Endothelial cell of umbilical vein (primary cell): ENCODE measurements around the gene TMEM127.

Experiments
- CTCF ChIP-seq, 2 donors: IDR thresholded peaks; 1 replicate in 1 of 2; 2 replicates in 1 of 2; pipeline ENCODE4 v1.5.1; 2011; ENCODE audit warnings: low read length in 2 of 2, mild to moderate bottlenecking in 2 of 2, moderate library complexity in 2 of 2, control low read depth in 1 of 2, inconsistent platforms in 1 of 2, low read depth in 1 of 2; ENCODE audit not compliant: insufficient read depth in 1 of 2; ENCODE audit errors: extremely low read depth in 1 of 2
- EZH2 ChIP-seq: IDR thresholded peaks from 2 replicates; pipeline ENCODE4 v1.6.1; 2012; ENCODE audit warnings: borderline replicate concordance, low read depth, mild to moderate bottlenecking, moderate library complexity, low read length, inconsistent platforms; ENCODE audit not compliant: severe bottlenecking
- FOS ChIP-seq: IDR thresholded peaks from 2 replicates; pipeline ENCODE4 v1.6.1; 2011; ENCODE audit warnings: mild to moderate bottlenecking, low read length, moderate library complexity, borderline replicate concordance; ENCODE audit not compliant: insufficient read depth
- GATA2 ChIP-seq: IDR thresholded peaks from 2 replicates; pipeline ENCODE4 v1.7.0; 2011; ENCODE audit warnings: low read depth, mild to moderate bottlenecking, moderate library complexity, mixed read lengths, low read length; ENCODE audit not compliant: insufficient read length, insufficient read depth
- JUN ChIP-seq: IDR thresholded peaks from 2 replicates; pipeline ENCODE4 v1.6.1; 2011; ENCODE audit warnings: borderline replicate concordance, low read depth; ENCODE audit not compliant: insufficient read length, insufficient read depth
- MAX ChIP-seq: IDR thresholded peaks from 2 replicates; pipeline ENCODE4 v1.6.1; 2011; ENCODE audit not compliant: insufficient read depth, insufficient read length
- MYC ChIP-seq: IDR thresholded peaks from one replicate; pipeline ENCODE4 v1.6.1; 2011; ENCODE audit warnings: mild to moderate bottlenecking, low read depth, low read length
- POLR2A ChIP-seq: IDR thresholded peaks from 2 replicates; pipeline ENCODE4 v1.6.1; 2012; ENCODE audit warnings: low read depth, mild to moderate bottlenecking, control low read depth, low read length
- POLR2AphosphoS5 ChIP-seq: IDR thresholded peaks from 2 replicates; pipeline ENCODE4 v1.6.1; 2012; ENCODE audit warnings: low read depth, mild to moderate bottlenecking, control low read depth, low read length, moderate library complexity; ENCODE audit not compliant: insufficient read depth

GRCh38 chr2:96203130-96204028, 62.4 kb downstream of the TMEM127 start:
- TF ChIP-seq CTCF (IDR thresholded peaks at IDR 0.05; ENCODE audit: extremely low read depth in 1 of 2, insufficient read depth in 1 of 2, low read depth in 1 of 2, low read length in 2 of 2) (no peak), FOS (no peak), POLR2A (no peak), POLR2AphosphoS5 (no peak), EZH2 (no peak), MAX (no peak), JUN (no peak), MYC (no peak), GATA2 (no peak)
